ENCODE data around the gene CDH6.

CDH6 gene

DNA sequence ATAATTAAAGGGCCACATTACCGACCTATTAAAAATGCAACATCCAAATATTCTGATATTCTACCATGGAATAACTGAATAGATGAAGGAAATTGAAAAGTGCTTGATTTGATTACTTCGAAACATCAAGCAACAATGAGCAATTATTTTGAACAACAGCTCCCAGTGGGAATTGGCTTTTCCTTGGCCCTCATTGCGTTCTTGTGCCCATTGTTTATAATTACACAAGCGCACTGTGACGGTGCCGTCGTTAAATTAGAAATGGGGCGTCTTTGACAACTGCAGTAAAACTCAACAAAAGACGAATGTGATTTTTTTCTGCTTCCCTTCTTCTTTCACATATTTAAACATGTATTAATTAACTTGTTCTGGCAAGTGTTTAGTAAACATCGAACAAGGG, 61.6 kb downstream of the CDH6 start:
- DNase-seq = no peak

DNA sequence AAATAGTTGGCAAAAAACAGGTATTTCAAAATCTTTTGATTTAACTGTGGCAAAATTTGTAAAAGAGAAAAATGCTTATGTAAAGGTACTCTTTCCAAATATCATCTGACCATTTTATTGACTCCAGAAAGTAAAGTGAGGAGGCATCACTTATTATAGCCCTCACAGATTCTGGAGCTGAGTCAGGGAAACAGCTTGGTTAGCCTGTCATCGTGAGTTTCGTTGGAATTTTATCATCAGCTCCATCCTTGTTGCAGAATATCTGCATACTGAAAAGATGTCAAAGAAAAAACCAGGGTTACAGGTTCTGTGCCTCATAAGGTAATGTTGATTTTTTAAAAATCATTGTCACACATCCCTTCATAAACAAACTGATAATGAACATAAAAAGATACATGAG, 74.8 kb downstream of the CDH6 start:
- DNase-seq = no peak

DNA sequence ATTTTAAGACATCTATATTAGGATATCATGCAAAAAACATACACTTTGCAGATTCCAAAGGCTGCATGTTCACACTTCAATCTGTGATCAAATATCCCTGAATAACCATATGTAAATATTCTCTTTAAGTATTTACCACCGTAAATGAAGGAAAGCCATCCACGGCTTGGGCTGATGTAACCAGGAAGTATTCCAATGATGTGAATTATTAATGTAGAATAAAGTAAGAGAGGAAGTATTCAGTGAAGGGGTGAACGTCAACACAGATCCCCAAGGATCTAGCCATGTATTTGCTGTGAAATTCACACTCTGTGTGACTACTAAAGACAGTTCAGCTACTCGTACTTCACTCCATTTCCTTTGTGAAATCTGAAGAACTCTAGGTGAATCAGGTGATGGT, 75.2 kb downstream of the CDH6 start:
- DNase-seq = no peak

DNA sequence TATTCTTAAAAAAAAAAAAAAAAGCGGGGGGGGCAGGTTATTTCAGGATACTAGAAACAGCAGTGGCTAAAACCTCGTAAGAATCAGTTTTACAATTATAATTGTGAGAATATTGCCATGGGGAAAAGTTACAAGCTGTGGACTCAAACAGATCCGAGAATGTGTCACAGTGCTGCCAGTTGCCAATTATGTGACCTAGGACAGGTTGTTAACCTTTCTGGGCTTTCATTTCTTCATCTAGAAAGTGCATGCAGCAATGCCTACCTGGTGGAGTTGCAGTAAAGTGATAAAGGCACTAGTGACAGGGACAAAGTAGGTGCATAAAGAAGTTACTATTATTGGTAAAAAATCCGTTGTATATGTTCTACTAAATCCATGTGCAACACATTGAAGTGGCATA, 75.8 kb downstream of the CDH6 start:
- DNase-seq = no peak

DNA sequence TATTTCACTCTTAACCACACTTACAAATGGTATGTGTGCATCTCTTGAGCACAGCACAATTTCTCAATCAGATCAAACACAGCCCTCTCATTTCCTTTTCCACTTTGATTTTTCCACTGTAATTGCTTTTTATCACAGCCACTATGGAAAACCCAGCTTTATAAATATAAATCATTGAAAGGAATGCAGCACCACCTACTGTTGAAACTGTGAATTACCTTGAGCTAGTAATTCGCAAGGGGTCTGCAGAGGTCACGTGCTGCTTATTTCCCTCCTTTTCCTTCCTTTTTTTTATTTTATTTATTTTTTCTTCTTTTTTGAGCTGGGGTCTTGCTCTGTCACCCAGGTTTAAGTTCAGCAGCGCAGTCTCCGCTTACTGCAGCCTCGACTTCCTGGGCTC, 76.9 kb downstream of the CDH6 start:
- peak; percentile 26 for DNase-seq

DNA sequence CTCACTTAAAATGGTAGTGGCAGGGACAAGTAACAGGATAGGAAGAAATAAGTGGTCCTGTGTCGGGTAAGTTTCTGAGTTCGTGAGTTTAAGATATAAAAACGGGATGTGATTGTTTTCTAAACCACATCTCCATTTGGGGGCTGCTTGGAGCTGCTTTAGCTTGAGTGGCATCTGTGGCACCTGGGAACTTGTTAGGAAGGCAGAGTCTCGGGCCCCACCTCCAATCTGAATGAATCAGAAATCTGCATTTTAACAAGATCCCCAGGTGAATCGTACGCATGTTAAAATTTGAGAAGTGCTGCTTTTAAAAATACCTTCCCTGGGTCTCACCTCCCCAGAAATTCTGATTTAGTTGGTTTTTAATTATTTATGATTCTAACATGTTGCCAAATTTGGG, 78.1 kb downstream of the CDH6 start:
- DNase-seq = no peak

DNA sequence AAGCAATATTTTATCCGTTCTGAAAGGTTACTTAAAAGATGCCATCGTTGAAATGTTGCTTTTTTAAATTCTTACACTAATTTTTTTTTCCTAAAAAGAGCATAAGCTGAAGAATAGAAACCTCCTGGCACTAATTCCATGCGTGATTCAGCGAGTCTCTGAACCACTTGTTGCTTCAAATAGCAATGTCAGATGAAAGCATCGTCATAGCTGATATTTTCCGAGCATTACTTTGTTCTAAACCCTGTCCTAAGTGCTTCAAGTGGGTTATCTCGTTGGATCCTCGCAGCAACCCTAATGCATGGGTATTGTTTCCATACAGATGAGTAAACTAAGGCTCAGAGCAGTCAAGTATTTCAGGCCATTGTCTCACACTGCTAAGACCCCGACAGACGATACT, 79.7 kb downstream of the CDH6 start:
- no peak for DNase-seq

DNA sequence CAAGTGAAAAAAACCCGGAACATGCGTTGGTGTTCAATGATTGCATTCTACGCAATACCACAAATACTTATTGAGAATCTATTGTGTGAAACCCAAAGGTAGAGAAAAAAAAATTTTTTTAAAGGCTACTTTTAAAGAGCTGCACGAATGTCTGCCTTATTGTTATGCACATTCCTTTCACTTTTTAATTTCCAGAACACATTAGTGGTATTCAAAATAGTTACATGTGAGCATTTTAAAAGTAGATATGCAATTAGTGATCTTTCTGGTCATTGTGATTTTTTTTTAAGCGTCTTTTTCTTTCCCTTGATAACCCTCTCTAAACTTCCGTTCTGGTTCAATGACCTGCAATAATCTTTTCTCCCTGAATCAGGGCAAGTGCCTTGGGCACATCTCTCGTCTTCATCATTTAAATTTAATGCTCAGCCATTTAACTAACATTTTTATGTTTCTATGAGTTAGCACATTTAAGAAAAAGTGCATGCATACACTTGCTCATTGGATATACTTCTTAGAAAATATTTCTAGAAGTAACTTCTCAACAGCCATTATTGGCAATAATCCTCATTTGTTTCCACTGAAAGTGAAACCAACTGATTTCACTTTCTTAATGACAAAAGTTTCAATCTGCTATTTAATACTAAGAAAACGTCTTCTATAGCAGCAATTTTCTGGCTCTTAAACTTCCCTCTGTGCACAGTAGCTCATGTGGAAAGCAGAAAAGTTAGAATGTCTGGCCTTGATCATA, 80.3 kb downstream of the CDH6 start:
- DNase-seq = no peak

DNA sequence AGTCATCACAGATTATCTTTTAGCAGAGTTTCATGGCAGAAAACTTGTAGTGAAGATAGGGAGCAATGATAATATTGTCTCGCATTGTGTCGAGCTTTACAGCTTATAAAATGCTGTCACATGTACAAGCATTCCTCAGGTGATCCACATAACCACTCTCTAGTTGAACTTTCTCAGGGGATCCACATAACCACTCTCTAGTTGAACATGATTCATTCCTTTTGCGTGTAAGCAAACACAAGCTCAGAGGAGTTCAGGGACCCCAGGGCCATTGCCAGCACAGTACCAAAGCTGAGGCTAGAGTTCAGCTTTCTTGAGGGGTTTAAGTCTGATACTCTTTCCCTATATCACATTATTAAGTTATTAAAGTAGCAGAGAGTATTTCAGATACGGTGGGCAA, 86.7 kb downstream of the CDH6 start:
- DNase-seq = no peak

DNA sequence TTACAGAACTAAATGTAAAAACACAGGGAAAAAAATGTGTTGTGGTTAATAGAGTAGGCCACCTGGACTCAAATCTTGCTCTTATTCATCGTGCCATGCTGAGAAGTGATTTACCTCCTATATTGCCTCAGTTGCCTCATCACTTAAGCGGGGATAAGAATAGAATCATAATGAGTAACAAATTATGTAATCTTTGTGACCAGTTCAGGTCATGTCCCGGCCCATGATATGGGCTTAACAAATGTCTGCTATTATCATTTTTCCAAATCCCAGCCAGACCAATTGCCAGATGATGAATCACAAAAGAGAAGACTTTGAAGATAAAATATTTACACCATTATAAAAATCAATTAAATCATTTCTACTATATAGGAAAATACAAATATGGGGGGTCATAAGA, 89.8 kb downstream of the CDH6 start:
- no peak for DNase-seq

DNA sequence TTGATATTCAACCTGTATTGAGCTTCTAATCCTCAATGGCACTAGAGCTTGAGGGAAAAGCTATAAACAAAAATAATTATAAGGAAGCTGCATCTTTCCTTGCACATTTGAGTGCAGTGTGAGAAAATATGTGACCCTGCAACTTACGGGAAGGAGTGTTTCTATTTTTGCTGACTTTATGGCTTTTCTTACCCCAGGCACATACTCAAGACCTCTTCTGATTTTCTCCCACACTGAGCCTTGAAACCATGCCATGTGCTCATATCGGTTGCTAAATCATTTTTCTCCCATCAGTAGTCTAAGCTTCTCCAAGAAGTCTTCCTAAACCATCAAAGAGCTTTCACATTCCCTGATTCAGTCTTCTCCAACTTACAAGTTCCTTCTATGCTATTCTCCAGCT, 91.5 kb downstream of the CDH6 start:
- DNase-seq = no peak

DNA sequence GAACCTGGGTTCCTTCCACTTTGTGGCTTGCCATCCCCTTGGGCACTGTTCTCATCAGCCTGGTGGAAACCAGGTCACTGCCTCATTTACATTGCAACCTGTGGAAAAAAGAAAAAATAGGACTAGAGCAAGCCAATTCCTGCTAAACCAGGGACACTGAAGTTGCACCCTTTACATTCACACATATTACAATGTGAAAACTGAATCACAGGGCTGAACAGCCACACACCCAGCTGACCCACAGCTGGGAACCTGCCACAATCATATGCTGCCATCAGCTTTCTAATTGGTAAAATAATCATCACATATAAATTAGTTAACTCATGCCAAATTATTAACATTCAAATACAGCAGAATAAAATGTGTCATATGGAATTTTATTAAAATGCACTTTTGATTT, 94.5 kb downstream of the CDH6 start:
- no peak for DNase-seq

DNA sequence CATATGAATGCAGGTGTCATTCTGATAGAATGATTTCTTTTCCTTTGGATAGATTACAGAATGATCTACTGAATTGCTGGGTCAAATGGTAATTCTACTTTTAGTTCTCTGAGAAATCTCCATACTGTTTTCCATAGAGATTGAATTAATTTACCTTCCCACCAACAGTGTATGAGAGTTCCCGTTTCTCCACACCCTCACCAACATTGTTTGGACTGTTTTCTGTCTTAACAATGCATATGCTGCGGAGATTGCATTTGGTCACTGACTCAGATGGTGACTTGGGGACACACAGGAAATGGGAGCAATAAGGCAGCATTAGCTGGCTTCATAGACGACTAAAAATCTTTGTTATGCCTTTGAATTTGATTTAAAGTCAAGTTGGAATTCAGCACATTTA, 95.9 kb downstream of the CDH6 start:
- DNase-seq = no peak

DNA sequence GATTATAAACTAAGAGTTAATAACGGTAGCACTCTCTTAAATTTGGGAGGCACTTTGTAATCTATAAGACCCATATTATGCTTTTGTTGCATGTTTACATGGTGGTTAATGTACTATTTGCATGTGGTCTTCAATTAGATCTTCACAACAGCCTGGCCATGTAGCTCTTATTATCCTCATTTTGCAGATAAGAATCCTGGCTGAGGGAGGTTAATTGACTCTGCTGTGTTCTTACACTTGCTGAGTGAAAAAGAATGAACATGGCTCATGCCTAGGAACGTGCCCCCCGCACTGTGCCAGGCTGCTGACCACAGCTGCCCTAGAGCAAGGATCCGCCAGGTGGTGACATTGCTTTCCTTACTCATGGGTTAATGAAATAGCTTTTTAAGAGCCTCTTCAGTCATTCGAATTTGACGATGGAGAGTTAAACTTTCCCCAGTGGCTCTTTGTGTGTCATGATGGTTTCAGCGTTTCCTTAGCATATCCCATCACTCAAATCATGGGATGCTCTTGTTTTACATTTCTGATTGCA, 97.9 kb downstream of the CDH6 start:
- DNase-seq = no peak

DNA sequence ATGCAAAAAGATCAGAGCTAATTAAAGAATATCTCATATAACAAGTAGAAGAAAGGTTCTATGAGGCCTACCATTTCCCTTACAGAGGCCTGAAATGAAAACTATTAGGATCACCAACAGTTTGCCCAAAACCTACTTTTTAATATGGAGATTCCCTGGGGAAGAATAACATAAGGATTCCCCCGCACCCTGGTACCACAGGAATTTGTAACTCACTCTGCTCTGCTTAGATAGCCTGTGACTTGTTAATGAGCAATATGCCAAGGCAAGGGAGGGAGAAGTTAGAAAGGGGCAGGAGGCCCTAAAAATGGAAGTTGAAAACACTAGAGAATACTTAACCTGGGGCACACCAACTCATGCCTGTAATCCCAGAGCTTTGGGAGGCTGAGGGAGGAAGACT, 107.0 kb downstream of the CDH6 start:
- DNase-seq = no peak

DNA sequence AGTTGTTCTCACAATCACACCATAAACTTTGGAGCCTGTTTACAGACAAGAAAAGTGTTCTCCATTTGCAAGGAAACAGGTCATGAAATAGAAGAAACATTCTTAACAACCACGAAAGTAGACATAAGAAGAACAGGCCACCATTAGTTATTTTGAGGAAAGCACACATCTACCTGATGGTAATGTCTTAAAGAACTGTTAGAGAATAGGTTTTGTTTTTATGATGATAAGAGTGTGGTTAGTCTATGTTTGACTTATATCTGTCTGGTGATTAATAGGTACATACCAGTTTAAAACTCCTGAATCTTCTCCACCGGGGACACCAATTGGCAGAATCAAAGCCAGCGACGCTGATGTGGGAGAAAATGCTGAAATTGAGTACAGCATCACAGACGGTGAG, 108.3 kb downstream of the CDH6 start:
- no peak for DNase-seq

DNA sequence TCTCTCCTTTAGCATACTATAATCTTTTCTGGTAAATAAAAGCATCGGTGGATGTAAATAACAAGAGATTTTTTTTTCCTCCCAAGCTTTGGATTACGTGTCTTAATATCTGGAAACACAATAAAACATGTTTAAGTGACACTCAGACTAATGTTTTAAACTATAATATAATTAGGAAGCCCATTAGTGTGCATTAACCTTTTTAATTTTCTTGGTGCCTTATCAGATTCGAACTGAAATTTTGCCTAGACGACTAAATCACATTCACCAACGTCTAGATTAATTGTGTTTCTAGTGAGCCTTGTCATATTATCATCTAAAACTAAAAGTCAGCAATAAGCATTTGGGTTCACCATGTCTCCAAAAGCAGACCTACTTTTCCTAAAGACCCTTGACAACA, 110.2 kb downstream of the CDH6 start:
- no peak for DNase-seq

DNA sequence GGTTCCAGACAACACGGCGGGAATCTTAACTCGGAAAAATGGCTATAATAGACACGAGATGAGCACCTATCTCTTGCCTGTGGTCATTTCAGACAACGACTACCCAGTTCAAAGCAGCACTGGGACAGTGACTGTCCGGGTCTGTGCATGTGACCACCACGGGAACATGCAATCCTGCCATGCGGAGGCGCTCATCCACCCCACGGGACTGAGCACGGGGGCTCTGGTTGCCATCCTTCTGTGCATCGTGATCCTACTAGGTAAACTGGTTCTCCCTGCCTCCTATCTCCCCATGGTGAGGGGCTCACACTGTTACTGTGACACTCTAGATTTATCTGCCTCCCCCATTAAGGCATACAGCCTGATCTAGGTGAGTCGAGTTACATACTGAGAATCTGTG, 124.2 kb downstream of the CDH6 start:
- no peak for DNase-seq

DNA sequence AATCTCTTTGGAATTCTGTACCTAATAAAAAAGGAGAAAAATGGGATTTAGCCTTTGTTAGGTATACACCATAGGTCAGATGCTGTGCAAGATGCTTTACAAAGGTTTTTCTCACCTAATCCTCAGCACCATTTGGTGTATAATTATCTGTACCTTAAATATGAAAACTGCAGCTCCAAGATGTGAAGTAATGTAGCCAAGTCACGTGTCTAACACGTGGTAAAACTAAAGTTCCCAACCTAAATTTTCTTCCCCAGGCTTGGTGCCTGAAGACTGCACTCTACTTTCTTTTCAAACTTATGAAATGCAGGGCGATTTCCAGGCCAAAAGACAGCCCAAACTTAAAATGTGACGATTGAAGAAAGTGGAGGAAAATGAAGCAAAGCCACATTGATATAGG, 125.8 kb downstream of the CDH6 start:
- no peak for DNase-seq

DNA sequence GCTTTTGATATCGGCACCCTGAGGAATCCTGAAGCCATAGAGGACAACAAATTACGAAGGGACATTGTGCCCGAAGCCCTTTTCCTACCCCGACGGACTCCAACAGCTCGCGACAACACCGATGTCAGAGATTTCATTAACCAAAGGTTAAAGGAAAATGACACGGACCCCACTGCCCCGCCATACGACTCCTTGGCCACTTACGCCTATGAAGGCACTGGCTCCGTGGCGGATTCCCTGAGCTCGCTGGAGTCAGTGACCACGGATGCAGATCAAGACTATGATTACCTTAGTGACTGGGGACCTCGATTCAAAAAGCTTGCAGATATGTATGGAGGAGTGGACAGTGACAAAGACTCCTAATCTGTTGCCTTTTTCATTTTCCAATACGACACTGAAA, 129.5 kb downstream of the CDH6 start:
- DNase-seq = no peak

DNA sequence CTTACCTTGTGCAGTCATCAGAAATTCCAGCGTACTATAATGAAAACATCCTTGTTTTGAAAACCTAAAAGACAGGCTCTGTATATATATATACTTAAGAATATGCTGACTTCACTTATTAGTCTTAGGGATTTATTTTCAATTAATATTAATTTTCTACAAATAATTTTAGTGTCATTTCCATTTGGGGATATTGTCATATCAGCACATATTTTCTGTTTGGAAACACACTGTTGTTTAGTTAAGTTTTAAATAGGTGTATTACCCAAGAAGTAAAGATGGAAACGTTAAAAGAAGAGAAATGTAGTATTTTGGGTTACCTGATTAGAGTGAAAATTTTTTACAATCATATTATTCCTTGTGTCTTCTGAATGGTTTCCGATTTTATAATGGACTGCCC, 131.4 kb downstream of the CDH6 start:
- no peak for DNase-seq

DNA sequence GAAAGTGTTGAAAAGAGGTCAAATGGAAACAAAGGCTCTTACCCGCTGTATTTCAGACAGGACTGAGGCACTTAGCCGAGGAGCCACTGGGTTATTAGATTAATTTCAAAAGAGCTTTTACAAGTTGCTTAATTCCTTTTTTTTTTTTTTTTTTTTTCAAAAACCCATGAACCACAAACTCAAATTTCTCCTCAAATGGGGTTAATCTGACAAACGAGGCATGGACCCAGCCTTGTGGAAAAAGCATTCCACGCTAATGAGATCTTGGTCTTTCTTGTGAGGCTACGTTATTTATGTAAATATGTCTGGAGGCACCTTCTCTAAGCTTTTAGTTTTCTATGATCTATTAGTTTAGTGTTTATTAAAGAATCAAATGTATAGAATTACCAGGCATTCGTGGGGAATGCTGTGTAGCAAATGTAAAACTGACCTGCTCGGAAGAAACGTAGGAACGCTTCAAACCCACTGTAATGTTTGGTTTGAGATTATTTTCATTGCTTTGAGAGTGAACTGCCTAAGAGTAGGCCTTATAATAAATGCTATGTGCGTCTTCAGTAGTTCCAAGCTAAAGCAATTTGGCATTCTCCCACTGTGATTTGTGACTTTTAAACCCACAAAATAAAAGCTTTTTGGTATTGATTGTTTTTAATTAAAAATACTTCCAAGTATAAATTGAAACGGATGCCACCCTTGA, 134.7 kb downstream of the CDH6 start:
- DNase-seq = no peak

DNA sequence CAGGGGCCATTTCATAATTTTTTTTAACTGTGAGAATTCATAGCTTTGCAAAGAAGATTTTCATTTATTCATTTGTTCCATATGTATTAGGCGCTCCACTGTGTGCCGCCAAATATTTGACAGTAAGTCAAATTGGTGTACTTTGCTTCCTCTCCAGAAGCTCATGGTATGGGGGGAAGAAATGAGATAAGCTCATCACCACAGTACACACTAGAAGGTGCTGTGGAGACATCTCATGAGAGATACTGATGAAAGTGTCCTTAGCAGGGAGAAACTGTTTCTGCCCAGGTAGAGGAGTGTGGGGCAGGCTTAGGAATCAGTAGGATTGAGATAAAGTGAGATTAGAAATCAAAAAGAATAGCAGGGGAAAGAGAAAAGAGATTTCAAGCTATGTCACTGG, 136.2 kb downstream of the CDH6 start:
- DNase-seq = no peak

DNA sequence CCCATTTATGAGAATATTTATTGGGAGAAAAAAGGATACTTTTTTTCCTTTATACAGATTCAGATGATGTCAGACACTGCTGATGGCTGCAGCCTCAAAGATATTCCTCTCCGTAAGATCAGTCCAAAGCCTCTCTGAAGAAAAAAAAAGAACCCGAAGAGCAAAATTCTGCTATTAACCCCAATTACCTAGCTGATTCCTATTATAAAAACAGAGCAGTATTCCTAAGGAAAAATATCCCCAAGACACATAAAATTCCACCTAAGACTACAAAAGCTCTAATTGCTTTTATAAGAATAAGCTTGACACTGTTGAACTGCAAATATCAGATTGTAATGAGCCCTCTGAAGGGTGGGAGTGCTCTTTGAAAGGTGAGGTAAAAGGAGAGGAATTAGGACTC, 138.7 kb downstream of the CDH6 start:
- DNase-seq = no peak

DNA sequence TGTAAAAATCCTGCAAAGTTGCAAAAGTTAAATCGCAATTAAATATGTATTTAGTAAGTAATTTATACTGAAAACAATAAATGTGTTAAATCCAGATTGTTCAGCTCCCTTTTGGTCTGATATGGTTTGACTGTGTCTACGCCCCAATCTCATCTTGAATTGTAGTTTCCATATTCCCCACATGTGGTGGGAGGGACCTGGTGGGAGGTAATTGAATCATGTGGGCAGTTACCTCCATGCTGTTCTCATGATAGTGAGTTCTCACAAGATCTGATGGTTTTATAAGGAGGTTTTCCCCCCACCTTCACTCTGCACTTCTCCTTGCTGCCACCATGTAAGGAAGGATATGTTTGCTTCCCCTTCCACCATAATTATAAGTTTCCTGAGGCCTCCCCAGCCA, 140.0 kb downstream of the CDH6 start:
- DNase-seq = no peak
